Left cardiac atrium (tissue), 4 donors: ENCODE measurements around the gene KRTAP4-7. TPM values are rescaled to one million over a fixed set of nuclear protein-coding genes. Genes with fewer than 3 reads are reported as not detected.
"Not testable (repeated sequence)": the region's sequence is repeated elsewhere in the genome, so short reads cannot be mapped to it uniquely, and the experiment has no call there.

Source experiments
- ATAC-seq, 2 donors: fragments of 200-7000 bp; cut with Tn5 transposase; one replicate each; pipeline ENCODE4 v1.9.1; 2020; ENCODE audit warnings: mild to moderate bottlenecking in 2 of 2, moderate library complexity in 2 of 2
- DNase-seq: peaks from one replicate; pipeline ENCODE4 v3.0.0-alpha.2; 2020
- intact Hi-C, 2 donors: fragments of 100-400 bp; cut with DNase I; formaldehyde crosslinking; loops; one replicate each; pipeline versions ENCODE4 v1.14.1 to v1.15.1; 2022 to 2023
- total RNA-seq, 2 donors: library from RNA; stranded (reverse); fragmentation: NEBNext Ultra II Directional; extraction: Animal tissue kit (Norgen Biotek cat#: 25700); gene quantifications; one replicate each; pipeline ENCODE4 v1.2.1, GENCODE V29; 2021
- donor health status: DM: no; HTN: yes; CAD: no.
- donor health status: DM: no; HTN: yes; CAD: no; lungs with severe emphysema.
- donor health status: DM: yes; HTN: yes; CAD: no.
- donor health status: Dilated cardiomyopathy.

Gene KRTAP4-7
- total RNA-seq, 2 donors from 2014 or later = not detected

DNA sequence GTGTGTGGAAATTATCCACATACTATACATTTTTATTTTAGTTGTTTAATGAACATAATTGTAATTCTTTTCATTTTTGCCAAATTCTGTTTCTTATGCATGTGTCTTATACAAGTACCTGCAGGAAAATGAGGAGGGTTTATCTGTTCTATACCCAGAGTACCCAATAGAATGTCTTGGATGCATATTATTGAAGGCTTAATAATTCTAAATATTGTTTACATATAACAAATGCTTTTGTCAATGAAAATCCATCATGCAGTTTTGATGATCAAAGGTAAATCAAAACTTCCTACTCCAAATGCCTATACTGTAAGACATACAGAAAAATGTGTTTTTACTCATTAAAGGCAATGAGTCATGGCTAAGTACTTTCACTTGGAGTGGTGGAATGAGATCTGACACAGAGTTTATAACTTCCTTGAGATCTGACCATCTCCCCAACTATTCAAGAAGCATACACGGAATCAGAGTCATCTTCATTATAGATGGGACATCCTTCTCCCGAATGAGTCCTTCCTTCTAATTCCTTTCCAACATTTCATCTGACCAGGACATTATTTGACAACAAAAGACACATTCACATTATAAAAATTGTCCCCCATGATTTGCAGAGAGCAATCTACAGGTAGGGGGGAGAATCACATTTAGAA lies 20.6 kb downstream of the KRTAP4-7 start:
- intact Hi-C loops, ATAC-seq, DNase-seq: not testable (repeated sequence)

DNA sequence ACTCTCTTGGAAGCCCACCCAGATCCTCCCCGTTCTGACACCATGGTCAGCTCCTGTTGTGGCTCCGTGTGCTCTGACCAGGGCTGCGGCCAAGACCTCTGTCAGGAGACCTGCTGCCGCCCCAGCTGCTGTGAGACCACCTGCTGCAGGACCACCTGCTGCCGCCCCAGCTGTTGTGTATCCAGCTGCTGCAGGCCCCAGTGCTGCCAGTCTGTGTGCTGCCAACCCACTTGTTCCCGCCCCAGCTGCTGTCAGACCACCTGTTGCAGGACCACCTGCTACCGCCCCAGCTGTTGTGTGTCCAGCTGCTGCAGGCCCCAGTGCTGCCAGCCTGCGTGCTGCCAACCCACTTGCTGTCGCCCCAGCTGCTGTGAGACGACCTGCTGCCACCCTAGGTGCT lies 21.4 kb downstream of the KRTAP4-7 start, which contains the start of gene KRTAP4-9:
TSS of gene KRTAP4-9 (plus strand) at position 43 of the 400 bp plus-strand sequence. CDS start at position 43, 0 bp downstream.
- ATAC-seq, intact Hi-C loops, DNase-seq: not testable (repeated sequence)

DNA sequence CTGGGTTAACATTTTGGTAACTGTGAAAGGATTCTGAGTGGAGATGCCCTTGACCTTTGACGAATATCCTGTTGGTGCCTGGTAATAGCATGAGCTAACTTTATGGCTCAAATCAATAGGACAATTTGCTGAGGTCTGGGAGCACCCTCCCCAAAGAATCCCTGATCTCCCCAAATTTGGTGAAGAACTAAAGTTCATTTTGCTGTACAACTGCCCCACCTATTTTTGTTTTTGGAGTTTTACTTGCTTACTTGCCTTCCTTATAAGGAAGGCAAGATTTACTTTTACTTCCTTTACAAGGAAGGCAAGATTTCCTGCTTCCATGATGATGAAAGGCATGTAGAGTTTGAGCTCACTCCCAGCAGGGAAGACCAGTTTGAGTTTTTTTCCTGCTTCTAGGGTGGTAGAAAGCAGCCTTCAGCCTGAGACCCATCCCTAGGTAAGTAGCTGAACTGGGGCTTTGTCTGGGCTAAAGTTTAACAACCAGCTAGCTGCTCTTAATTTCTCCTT lies 24.0 kb downstream of the KRTAP4-7 start:
- no peak for DNase-seq
- ATAC-seq = no peak
- intact Hi-C loops = no loop called here

DNA sequence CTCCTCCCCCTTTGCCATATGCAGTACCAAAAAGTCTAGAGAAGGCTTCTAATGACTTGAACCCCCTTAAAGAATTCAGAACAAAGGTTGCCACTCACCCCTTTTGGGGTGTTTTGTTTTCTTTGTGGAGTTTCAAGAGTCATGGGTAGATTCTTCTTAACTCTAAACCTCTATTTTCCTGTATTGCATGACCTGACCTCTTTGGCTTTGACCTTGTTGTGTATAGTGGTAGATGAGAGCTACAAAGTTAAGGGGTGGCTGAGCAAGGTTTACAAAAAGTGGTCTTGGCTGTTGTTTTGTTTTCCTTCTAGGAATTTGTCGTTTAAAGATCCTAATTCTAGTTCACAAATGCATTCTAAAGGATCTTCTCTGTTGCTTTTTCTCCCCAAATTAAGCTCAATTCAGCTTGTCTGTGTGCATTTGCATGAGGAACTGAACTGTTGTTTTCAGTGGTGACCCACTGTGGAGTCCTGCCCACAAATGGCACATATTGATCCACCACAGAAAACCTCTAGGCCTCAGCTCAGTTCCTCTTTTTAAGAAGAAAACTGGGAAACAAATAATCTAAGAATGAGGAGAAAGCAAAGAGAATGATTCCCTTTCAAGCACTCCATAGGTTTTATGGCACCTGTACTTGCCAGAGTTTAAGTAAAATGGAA lies 24.9 kb downstream of the KRTAP4-7 start:
- DNase-seq, ATAC-seq, intact Hi-C loops: not testable (repeated sequence)

DNA sequence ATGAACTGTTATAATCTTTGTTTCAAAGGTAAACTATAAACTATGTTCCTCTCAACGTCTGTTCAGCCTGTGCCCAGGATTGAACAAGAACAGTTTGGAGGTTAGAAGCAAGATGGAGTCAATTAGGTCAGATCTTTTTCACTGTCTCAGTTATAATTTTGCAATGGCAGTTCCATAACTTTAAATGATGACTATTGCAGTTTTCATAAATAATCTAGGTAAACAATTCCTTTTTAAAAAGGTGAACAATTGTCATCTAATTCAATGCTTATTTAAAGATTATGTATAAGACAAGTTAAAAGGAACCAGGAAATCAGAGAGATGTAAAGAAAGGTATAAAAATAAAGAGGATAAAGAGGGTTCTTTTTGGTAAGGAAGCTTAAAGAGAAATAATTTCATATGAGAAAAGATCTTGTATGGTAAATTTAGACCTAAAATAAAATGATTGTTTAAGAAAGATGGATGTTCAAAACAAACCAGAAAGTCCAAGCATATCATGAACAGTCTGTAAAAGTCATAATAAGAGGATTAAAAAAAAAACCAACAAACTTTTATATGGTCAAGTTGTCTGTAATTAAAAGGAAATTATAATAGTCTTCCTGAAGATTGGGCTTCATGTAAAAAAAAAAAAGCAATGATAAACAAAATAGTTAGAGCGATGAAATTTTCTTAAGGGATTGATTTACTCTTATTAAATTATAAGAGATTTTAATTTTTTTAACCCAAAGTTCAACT lies 27.4 kb downstream of the KRTAP4-7 start:
- ATAC-seq (no peak), DNase-seq (no peak)
- intact Hi-C loops = no loop called here

DNA sequence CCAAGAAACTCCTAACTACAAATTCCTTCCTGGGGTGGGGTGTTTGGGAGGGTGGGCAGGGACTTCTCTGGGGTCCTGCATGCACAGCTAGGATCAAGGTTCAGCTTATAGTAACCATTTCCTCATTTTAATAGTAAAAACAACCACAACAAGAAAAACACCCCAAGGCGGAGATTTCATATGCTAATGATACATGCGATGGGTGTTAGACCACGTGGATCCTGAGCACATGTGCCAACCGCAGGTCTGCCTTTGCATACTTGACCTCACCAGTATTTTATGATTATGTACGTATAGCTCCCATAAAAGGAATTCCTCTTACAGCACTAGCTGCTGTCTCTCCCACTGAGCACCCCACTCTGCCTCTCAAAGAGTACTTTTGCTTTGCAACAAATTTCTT lies 32.3 kb downstream of the KRTAP4-7 start:
- intact Hi-C loops = no loop called here
- no peak for DNase-seq
- ATAC-seq = no peak

DNA sequence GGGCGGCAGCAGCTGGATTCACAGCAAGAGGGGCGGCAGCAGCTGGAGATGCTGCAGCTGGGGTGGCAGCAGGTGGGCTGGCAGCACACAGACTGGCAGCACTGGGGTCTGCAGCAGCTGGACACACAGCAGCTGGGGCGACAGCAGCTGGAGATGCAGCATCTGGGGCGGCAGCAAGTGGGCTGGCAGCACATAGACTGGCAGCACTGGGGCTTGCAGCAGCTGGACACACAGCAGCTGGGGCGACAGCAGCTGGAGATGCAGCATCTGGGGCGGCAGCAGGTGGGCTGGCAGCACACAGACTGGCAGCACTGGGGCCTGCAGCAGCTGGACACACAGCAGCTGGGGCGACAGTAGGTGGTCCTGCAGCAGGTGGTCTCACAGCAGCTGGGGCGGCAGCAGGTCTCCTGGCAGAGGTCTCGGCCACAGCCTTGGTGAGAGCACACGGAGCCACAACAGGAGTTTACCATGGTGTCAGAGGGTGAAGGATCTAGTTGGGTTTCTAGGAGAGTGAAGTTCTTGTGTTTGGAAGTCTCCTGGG lies 34.0 kb downstream of the KRTAP4-7 start, which contains the start of gene KRTAP4-11:
TSS of gene KRTAP4-11 (minus strand) at position 528 of the 541 bp plus-strand sequence. CDS start at position 470, 58 bp downstream.
- ATAC-seq, DNase-seq, intact Hi-C loops: not testable (repeated sequence)

DNA sequence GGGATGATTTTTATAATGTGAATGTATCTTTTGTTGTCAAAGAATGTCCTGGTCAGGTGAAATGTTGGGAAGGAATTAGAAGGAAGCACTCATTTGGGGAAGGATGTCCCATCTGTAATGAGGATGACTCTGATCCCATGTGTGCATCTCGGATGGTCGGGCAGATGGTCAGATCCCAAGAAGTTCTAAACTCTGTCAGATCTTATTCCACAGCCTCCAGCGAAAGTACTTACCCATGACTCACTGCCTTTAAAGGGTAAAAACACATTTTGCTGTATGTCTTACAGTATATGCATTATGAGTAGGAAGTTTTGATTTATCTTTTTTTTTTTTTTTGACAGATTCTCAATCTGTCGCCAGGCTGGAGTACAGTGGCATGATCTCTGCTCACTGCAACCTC lies 34.8 kb downstream of the KRTAP4-7 start:
- intact Hi-C loops = no loop called here
- ATAC-seq (no peak), DNase-seq (no peak)

DNA sequence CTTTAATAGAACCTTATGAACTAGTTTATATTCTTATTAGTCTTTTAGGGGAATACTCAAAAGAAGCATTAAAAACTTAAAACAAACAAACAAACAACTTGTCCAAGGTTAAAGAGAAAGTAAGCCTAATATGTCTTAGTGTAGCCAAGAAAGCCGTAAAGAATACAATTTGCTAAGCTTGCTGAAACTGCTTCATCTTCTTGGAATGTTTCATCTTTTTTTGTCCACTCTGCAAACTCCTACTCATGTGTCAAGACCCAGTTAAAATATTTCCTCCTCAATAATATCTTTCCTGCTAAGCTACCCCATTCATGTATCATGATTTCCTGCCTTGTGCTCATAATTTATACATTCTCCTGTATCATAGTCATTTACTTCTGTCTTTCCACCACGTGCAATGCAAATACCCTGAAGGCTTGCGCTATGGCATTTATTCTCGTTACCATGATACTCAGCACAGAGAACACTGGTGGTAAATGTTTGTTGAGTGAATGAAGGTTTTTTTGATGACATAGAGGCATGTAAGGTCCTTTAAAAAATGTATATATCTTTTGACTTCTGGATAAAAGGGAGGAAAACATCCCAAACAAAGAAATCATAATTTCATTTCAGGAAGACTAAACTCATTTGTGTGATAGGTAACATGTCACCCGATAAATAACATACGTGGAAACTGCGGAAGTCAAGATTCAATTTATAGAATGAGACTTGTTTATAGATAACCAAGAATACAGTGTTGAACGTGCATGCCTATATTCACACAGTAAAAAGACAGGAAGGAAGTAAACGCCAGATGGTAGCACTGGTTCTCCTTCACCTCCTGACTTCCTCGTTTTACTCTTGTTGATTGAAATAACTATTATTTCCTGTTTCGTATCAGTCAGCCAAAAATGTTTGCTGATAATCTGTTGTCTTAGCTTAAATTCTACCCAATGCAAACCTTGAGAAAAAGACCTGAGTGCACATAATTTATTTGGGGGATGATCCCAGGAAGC lies 36.0 kb downstream of the KRTAP4-7 start:
- DNase-seq, ATAC-seq, intact Hi-C loops: not testable (repeated sequence)

DNA sequence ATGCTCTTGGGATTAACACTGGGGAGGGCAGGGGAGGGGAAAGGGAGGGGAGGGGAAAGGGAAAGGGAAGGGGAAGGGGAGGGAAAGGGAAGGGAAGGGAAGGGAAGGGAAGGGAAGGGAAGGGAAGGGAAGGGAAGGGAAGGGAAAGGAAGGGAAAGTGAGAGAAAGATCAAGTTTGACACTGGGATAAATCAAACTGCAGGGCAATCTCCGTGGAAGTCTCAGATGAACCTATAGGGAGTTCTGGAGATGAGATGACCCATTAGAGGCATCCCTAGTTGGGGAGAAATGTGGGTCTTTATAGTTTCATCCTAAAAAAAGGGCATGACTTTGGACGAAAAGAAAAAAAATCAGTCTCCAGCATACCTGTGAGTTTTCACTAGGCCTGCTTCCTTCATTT lies 37.8 kb downstream of the KRTAP4-7 start:
- intact Hi-C loops = no loop called here
- no peak for ATAC-seq
- DNase-seq = no peak

DNA sequence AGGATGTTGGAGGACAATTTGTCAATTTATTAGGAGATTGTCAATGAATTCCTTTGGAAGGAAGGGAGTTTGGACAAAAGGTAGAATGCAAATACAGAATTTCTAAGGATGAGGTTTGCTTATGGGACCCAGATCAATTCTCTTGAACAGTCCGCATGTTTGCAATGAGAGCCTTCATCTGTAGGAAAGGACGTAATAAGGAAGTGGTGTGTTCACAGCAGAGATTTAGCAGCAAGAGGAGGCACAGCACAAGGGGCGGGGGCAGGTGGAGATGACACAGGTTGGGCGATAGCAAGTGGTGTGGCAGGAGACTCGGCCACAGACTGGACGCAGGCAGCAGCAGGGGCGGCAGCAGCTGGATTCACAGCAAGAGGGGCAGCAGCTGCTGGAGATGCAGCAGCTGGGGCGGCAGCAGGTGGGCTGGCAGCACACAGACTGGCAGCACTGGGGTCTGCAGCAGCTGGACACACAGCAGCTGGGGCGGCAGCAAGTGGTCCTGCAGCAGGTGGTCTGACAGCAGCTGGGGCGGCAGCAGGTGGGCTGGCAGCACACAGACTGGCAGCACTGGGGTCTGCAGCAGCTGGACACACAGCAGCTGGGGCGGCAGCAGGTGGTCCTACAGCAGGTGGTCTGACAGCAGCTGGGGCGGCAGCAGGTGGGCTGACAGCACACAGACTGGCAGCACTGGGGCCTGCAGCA lies 39.5 kb downstream of the KRTAP4-7 start:
- DNase-seq, ATAC-seq, intact Hi-C loops: not testable (repeated sequence)

DNA sequence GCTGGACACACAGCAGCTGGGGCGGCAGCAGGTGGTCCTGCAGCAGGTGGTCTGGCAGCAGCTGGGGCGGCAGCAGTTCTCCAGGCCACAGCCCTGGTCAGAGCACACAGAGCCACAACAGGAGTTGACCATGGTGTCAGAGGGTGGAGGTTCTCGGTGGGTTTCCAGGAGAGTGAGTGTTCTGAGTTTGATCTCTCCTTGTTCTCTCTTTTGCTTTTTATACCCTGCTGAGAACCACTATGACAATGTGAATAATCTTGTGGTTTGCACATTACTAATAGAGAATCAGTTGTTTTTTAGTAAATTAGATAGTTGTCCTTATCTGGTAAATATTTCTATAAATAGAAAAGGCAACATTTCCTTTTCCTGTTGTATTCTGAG lies 40.0 kb downstream of the KRTAP4-7 start, which contains the start of gene KRTAP4-12:
TSS of gene KRTAP4-12 (minus strand) at position 192 of the 381 bp plus-strand sequence. CDS start at position 132, 60 bp downstream.
- intact Hi-C loops, DNase-seq, ATAC-seq: not testable (repeated sequence)

DNA sequence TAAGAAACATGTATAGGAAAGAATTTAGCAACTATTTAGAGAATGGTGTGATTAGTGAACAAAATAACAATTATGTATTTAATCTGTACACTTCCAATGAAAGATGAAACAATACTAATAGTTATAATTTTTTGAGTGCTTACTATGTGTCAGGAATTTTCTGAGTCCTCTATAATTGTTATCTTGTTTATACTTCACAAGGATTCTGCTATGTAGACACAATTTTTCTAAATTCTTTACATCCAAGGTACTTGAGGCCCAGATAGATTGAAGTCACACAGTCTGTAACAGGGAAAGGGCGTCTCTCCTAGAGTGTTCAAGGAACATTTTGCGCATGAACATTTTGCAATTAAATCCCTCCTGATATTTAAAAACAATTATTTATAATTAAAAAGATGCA lies 41.1 kb downstream of the KRTAP4-7 start:
- DNase-seq (no peak), ATAC-seq (no peak)
- intact Hi-C loops = no loop called here

DNA sequence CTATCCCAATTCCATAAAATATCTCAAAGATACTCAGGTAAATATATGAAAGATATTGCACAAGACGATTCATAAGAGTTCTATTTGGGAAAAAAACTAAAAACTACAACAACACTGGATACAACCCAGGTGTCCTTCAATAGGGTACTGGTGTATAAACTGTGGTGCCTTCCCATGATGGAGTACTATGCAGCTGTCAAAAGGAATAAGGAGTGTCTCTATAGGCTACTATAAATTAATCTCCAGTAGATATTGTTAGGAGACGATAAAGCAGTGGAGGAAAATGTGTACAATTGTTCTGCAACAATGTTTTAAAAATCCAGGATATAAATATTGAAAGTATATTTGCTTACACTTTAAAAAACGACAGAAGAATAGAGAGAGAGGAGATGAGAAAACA lies 42.5 kb downstream of the KRTAP4-7 start:
- intact Hi-C loops = no loop called here
- DNase-seq = no peak
- ATAC-seq = no peak

DNA sequence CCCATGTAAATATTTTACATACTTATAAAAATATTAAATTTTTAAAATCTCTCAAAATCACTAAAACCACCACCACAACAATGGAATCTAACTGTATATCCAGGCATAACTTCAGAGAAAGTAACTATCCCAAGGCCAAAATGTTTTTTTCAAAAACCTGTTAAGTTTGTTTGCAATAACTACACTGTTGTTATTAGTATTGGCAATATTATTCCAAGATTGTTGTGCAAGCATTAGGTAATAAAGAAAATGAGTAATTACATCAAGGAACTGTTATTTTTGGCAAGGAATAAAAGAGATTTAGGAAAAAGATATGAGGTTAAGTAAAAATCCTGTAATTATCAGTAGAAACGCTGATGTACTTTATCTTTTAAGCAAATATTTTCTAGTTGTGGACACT lies 43.4 kb downstream of the KRTAP4-7 start:
- intact Hi-C loops = no loop called here
- no peak for ATAC-seq
- no peak for DNase-seq

DNA sequence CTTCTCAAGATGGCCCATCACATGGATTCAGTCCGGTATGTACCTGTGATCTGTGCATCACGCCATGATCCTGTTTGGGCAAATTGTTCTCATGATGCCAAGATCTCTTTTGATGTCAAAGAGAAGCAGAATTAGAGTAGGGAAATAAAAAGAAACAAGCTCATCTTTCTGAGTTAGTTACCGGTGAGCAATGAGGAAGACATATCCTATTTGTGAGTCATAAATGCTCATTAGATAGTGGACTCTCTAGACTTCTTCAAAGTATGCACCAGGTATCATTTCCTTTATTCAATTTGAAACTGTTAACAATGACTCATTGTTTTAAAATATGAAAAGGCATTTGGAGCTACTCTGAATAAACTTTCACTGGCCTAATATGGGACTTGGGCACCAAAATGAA lies 48.0 kb downstream of the KRTAP4-7 start:
- ATAC-seq (no peak), DNase-seq (no peak)
- intact Hi-C loops = no loop called here

DNA sequence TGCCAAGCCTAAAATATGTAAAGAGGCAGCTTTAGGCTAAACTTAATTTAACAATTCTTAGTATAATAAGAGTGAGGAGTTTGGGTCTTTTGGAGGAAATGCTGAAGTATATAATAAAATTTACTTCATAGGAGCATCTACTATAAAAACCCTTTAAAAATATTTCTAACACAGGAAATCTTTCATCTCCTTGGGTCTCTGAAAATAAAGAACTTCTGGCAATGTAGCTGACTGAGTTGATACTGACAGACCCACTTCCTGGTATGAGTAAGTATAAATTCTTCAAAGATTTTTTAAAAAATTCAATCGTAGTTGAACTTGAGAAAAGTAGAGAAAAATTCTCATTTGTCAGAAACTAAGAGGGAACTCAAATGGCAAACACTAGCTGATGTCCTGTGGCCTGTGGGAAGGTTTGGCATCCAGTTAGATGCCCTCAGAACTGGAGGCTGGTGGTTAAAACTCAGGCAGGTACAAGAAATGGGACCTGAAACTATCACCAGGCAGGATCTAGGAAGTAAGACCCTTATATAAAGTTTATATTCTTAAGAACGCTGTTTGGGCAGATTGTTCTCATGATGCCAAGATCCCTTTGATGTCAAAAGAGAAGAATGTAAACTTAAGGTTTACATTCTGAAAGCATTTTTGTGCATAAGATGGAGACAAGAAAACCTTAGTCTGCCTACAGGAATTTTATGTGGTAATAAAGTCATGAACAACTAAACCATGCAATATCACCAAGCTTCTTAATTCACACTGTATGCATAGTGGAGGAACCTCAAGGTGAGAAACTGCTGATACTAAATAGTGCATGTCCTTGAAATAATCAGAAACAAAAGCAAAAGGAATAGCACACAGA lies 50.2 kb downstream of the KRTAP4-7 start:
- intact Hi-C loops = no loop called here
- DNase-seq = no peak
- no peak for ATAC-seq
